ENCODE data around the gene BARHL2. TPM values are rescaled to one million over a fixed set of nuclear protein-coding genes. Genes with fewer than 3 reads are reported as not detected.

The BARHL2 gene
- total RNA-seq, 2 donors from 2014 or later, result not detected

DNA sequence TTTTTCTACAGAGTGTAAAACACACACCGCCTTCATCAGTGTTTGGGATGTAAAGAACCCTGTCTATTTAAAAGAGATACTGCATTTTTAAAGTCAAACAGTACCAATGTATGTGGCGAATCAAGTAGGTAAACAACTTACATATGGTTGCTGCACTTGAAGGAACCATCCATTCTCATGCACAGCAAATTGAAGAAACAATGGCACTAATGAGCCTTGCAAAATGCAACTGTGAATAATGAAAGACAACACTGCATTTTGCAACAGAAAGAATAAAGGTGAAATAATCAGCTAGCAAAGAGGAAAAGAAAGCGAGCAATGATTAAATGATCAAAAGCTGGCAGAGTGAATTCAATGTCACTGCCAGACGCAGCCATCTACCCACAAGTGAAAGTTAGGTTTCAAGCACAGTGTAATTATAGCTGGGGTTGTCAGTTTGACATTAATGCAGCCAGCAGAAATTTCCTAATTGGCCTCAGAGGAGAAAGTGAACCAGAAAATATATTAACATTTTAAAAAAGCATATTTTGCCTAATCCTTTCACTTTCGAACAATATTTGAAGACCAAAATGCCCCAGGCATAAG is 10.9 kb upstream of the BARHL2 start:
- Histone ChIP-seq H3K27me3 (replicated peaks; ENCODE audit: insufficient read depth) (peaks cover 51% of the 10 kb centered on the region), H3K27ac (no peak overlapping the region), H3K4me3 (no peak overlapping the region), H3K36me3 (no peaks in the 10 kb centered on the region), H3K9me3 (no peaks in the 10 kb centered on the region), H3K4me1 (ENCODE audit: control insufficient read depth in 1 of 2, low read depth in 2 of 2) (peaks cover 16 to 46% of the 10 kb centered on the region in 2 donors)
- DNase-seq (ENCODE audit: low spot score) (no peak), ATAC-seq (ENCODE audit: insufficient number of reproducible peaks, low FRiP score, low read depth) (no peak)
- TF ChIP-seq, protein P1, sequence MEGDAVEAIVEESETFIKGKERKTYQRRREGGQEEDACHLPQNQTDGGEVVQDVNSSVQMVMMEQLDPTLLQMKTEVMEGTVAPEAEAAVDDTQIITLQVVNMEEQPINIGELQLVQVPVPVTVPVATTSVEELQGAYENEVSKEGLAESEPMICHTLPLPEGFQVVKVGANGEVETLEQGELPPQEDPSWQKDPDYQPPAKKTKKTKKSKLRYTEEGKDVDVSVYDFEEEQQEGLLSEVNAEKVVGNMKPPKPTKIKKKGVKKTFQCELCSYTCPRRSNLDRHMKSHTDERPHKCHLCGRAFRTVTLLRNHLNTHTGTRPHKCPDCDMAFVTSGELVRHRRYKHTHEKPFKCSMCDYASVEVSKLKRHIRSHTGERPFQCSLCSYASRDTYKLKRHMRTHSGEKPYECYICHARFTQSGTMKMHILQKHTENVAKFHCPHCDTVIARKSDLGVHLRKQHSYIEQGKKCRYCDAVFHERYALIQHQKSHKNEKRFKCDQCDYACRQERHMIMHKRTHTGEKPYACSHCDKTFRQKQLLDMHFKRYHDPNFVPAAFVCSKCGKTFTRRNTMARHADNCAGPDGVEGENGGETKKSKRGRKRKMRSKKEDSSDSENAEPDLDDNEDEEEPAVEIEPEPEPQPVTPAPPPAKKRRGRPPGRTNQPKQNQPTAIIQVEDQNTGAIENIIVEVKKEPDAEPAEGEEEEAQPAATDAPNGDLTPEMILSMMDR (IDR thresholded peaks at IDR 0.05), result no peak

DNA sequence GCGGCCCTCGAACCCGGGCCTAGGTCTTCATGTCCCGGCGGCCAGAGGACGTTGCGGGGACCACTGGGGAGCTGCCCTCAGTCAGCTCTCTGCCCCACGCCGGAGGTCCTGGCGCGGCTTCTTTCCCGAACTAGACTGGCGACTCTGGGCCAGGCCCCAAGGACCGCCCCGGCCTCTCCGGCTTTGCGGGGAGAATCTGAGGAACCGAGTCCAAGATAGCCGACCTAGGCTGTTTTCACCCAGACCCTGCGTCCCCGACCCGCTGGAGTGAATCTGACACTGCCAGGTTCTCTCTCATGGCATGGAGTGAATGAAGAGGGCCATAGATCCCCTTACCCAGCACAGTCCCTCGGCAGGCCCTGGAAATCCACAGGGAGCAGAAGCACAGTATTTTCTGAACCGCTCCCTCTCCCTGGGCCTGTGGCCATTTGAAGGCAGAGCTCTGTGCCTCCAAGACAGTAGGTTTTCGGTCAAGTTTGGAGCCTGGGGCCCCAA is 9.9 kb upstream of the BARHL2 start:
- ATAC-seq (ENCODE audit: insufficient number of reproducible peaks, low FRiP score, low read depth) (no peak), DNase-seq (ENCODE audit: low spot score) (no peak)
- peaks cover 16 to 46% of the 10 kb centered on the region in 2 donors for H3K4me1 ChIP-seq (ENCODE audit: control insufficient read depth in 1 of 2, low read depth in 2 of 2)
- peaks cover 61% of the 10 kb centered on the region for H3K27me3 ChIP-seq (replicated peaks; ENCODE audit: insufficient read depth)
- H3K27ac ChIP-seq, result no peak overlapping the region
- no peaks in the 10 kb centered on the region for H3K36me3 ChIP-seq
- TF ChIP-seq, protein P1 (IDR thresholded peaks at IDR 0.05), result no peak
- no peaks in the 10 kb centered on the region for H3K9me3 ChIP-seq
- H3K4me3 ChIP-seq, result no peak overlapping the region

DNA sequence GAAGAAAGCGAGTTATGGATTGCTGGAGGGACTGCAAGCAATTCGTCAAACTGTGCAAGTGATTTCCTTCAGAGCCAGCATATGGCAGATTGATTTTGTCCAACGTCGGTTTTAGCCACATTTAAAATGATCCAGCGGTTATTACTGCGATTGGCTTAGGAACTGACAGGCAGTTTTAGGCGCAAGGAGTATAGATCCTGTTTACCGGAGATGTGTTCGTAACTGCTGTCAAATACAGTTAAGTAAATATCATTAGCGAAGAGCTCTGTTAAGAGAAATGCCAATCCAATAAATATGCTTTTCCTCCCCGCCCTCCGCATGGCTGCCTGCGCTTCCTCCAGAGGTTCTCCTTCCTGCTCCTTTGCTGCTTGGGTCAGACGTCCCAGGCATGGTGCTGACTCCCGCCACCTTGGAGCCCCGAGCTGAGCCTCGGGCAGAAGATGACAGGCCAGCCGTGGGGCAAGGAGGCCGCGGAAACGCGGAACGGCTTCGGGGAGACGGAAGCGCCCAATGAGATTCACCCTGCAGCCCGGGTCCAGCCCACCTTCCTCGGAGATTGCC is 9.4 kb upstream of the BARHL2 start:
- Histone ChIP-seq H3K27ac (no peak overlapping the region), H3K27me3 (replicated peaks; ENCODE audit: insufficient read depth) (peaks cover 67% of the 10 kb centered on the region), H3K9me3 (no peaks in the 10 kb centered on the region), H3K4me1 (ENCODE audit: control insufficient read depth in 1 of 2, low read depth in 2 of 2) (peaks cover 16 to 46% of the 10 kb centered on the region in 2 donors), H3K4me3 (peak overlapping the region; percentile 48), H3K36me3 (no peaks in the 10 kb centered on the region)
- TF ChIP-seq, protein P1 (IDR thresholded peaks at IDR 0.05), result no peak
- ATAC-seq (ENCODE audit: insufficient number of reproducible peaks, low FRiP score, low read depth) (no peak), DNase-seq (ENCODE audit: low spot score) (no peak)

GRCh38 chr1:90725657-90726424 is 8.7 kb upstream of the BARHL2 start:
- TF ChIP-seq, protein P1 (IDR thresholded peaks at IDR 0.05), result no peak
- H3K27ac ChIP-seq, result no peak overlapping the region
- no peaks in the 10 kb centered on the region for H3K36me3 ChIP-seq
- ATAC-seq (ENCODE audit: insufficient number of reproducible peaks, low FRiP score, low read depth) (no peak), DNase-seq (ENCODE audit: low spot score) (no peak)
- peaks cover 16 to 46% of the 10 kb centered on the region in 2 donors for H3K4me1 ChIP-seq (ENCODE audit: control insufficient read depth in 1 of 2, low read depth in 2 of 2)
- H3K9me3 ChIP-seq, result no peaks in the 10 kb centered on the region
- H3K4me3 ChIP-seq, result peak overlapping the region; percentile 48
- peaks cover 72% of the 10 kb centered on the region for H3K27me3 ChIP-seq (replicated peaks; ENCODE audit: insufficient read depth)

Data from thoracic aorta (tissue), 2 donors.